K562 (cell line): ENCODE data around the gene TTYH2. TPM values are rescaled to one million over a fixed set of nuclear protein-coding genes. Genes with fewer than 3 reads are reported as not detected.
A peak's percentile ranks its signal among the peaks of the same experiment; 100 is the strongest.

Source experiments
- ADNP ChIP-seq: fragments of 200-800 bp; sonication (Bioruptor generic); IDR thresholded peaks from 2 replicates; pipeline ENCODE4 v1.6.1; 2016; ENCODE audit warnings: missing genetic modification characterization, missing compliant biosample characterization
- C11orf30 ChIP-seq: fragments of 450-650 bp; IDR thresholded peaks from 2 replicates; pipeline ENCODE4 v1.6.1; 2016; ENCODE audit warnings: low read depth, mild to moderate bottlenecking
- CREB3 ChIP-seq: fragments of 450-650 bp; conservative IDR thresholded peaks from 2 replicates; pipeline ENCODE4 v1.6.1; 2016; ENCODE audit warnings: missing genetic modification characterization, low read depth, mild to moderate bottlenecking, missing compliant biosample characterization, moderate library complexity
- ESRRA ChIP-seq: fragments of 450-650 bp; IDR thresholded peaks from 2 replicates; pipeline ENCODE4 v1.6.1; 2014; ENCODE audit warnings: low read depth, mild to moderate bottlenecking, moderate library complexity, borderline replicate concordance
- HDAC2 ChIP-seq: fragments of 450-650 bp; IDR thresholded peaks from 2 replicates; pipeline ENCODE4 v1.6.1; 2016; ENCODE audit warnings: mild to moderate bottlenecking
- JUN ChIP-seq, 2 experiments: sonication (generic) in 1 of 2; formaldehyde crosslinking in 1 of 2; IDR thresholded peaks; 2 replicates each; pipeline versions ENCODE4 v1.6.1 to v1.8.0; 2012 to 2022; ENCODE audit warnings: borderline replicate concordance in 2 of 2, mild to moderate bottlenecking in 2 of 2, improper control_type of control experiment in 1 of 2, low read depth in 1 of 2, low read length in 1 of 2, missing genetic modification reagents in 1 of 2
- KAT2B ChIP-seq: IDR thresholded peaks from one replicate; pipeline ENCODE4 v1.6.1; 2012; ENCODE audit warnings: low read depth, mild to moderate bottlenecking, control low read depth, inconsistent platforms, low read length, moderate library complexity
- MCM7 ChIP-seq, 2 experiments: fragments of 450-650 bp; IDR thresholded peaks; 2 replicates each; pipeline ENCODE4 v1.6.1; 2016 to 2018
- PRDM10 ChIP-seq: fragments of 450-650 bp; IDR thresholded peaks from 2 replicates; pipeline ENCODE4 v1.6.1; 2018; ENCODE audit not compliant: partially characterized antibody
- SLC30A9 ChIP-seq: fragments of 250-450 bp; sonication (Bioruptor Pico); IDR thresholded peaks from 2 replicates; pipeline ENCODE4 v1.8.0; 2022; ENCODE audit warnings: mild to moderate bottlenecking, moderate library complexity
- SMARCB1 ChIP-seq: IDR thresholded peaks from 2 replicates; pipeline ENCODE4 v1.6.1; 2011; ENCODE audit warnings: improper control_type of control experiment, low read depth; ENCODE audit not compliant: insufficient read length
- TEAD4 ChIP-seq, 2 experiments: sonication (generic) in 1 of 2; formaldehyde crosslinking in 1 of 2; IDR thresholded peaks; 2 replicates each; pipeline versions ENCODE4 v1.6.1 to v1.8.0; 2012 to 2022; ENCODE audit warnings: borderline replicate concordance in 1 of 2, inconsistent platforms in 1 of 2, low read length in 1 of 2, mild to moderate bottlenecking in 1 of 2, missing genetic modification reagents in 1 of 2
- ZBTB12 ChIP-seq: fragments of 250-450 bp; sonication (Bioruptor Pico); IDR thresholded peaks from 2 replicates; pipeline ENCODE4 v1.4.0; 2020
- ZNF584 ChIP-seq: fragments of 200-800 bp; sonication (Bioruptor generic); IDR thresholded peaks from 2 replicates; pipeline ENCODE4 v1.6.1; 2016; ENCODE audit warnings: low read depth, mild to moderate bottlenecking, missing genetic modification characterization, missing compliant biosample characterization
- ZNF592 ChIP-seq: fragments of 450-650 bp; IDR thresholded peaks from 2 replicates; pipeline ENCODE4 v1.6.1; 2017; ENCODE audit warnings: antibody characterized with exemption, mild to moderate bottlenecking
- ZNF696 ChIP-seq: fragments of 250-450 bp; sonication (Bioruptor Pico); conservative IDR thresholded peaks from 2 replicates; pipeline ENCODE4 v1.4.0; 2020; ENCODE audit warnings: mild to moderate bottlenecking, moderate library complexity
- ZNF766 ChIP-seq: fragments of 200-800 bp; sonication (Bioruptor generic); conservative IDR thresholded peaks from 2 replicates; pipeline ENCODE4 v1.6.1; 2016; ENCODE audit warnings: missing genetic modification characterization, missing compliant biosample characterization
- polyA plus RNA-seq, 8 experiments: library from polyadenylated mRNA; depleted of rRNA in 4 of 8; stranded (reverse) in 5 of 8; unstranded in 3 of 8; fragments of >200 nt; fragmentation: Nextera tagmentation in 2 of 8; fragmentation: Illumina TruSeq in 1 of 8; extraction: Ambion mirVana in 2 of 8; extraction: Trizol in 1 of 8; gene quantifications; 2 replicates each; pipeline versions ENCODE4 v1.2.1 to v1.2.3, GENCODE V29; 2011 to 2014; ENCODE audit warnings: inconsistent platforms in 1 of 8, missing spikeins in 1 of 8
- total RNA-seq, 7 experiments: library from RNA; depleted of rRNA in 6 of 7; stranded (reverse); fragments of >200 nt in 6 of 7; fragmentation: Illumina TruSeq in 2 of 7; extraction: Trizol in 2 of 7; gene quantifications; 2 replicates each; pipeline versions ENCODE4 v1.2.1 to v1.2.3, GENCODE V29; 2011 to 2021; ENCODE audit warnings: low replicate concordance in 1 of 7

Gene TTYH2
- total and polyA plus RNA-seq, 9 of the 15 experiments (the other 6 are each of a cell fraction or from before 2014, with no cell fraction given) = 0.03 to 2.0 (median 0.91) TPM

- TF ChIP-seq ZNF592 = peak; percentile 82
- TF ChIP-seq SLC30A9 (CRISPR knock-in tag) = no peak
- no peak for TF ChIP-seq SMARCB1
- TF ChIP-seq ESRRA = peak; percentile 42; the same call in 1 of the 2 replicates
- TF ChIP-seq CREB3 (tag) = 0 out of 2 replicates have a peak, but pooled peaks have one; percentile 57
- TF ChIP-seq HDAC2 = 0 out of 2 replicates have a peak, but pooled peaks have one; percentile 16
- no peak for TF ChIP-seq KAT2B
- TF ChIP-seq ZBTB12 (CRISPR knock-in tag) = peak; percentile 44; the same call in 1 of the 2 replicates
- peak; percentile 69; the same call in 1 of the 2 replicates for TF ChIP-seq ZNF584
- peak; percentile 83; the same call in 1 of the 2 replicates for TF ChIP-seq ZNF766 (CRISPR knock-in tag)
- TF ChIP-seq TEAD4 (IDR thresholded peaks at IDR 0.05; ENCODE audit: low read length) = peak; percentile 90
- no peak for TF ChIP-seq TEAD4 (CRISPR knock-in tag; IDR thresholded peaks at IDR 0.05; ENCODE audit: borderline replicate concordance)
- peak; percentile 82 for TF ChIP-seq PRDM10
- no peak for TF ChIP-seq MCM7 (IDR thresholded peaks at IDR 0.05)
- TF ChIP-seq JUN (IDR thresholded peaks at IDR 0.05; ENCODE audit: borderline replicate concordance, low read depth, low read length) = 0 out of 2 replicates have a peak, but pooled peaks have one; percentile 35
- TF ChIP-seq JUN (CRISPR knock-in tag; IDR thresholded peaks at IDR 0.05; ENCODE audit: borderline replicate concordance) = no peak; the same call in 1 of the 2 replicates
- TF ChIP-seq ZNF696 = no peak
- TF ChIP-seq ADNP (tag) = 0 out of 2 replicates have a peak, but pooled peaks have one; percentile 27
- TF ChIP-seq C11orf30 = peak; percentile 44; the same call in 1 of the 2 replicates
Observed at GRCh38 chr17:74296548-74296936, 83.2 kb downstream of the TTYH2 start (continued).
